ENCODE results near the gene NDC1. TPM values are rescaled to one million over a fixed set of nuclear protein-coding genes. Genes with fewer than 3 reads are reported as not detected.

Gene NDC1
- total RNA-seq, 8 experiments from 2014 or later, result 10.5 to 36.4 (median 16.6) TPM

DNA sequence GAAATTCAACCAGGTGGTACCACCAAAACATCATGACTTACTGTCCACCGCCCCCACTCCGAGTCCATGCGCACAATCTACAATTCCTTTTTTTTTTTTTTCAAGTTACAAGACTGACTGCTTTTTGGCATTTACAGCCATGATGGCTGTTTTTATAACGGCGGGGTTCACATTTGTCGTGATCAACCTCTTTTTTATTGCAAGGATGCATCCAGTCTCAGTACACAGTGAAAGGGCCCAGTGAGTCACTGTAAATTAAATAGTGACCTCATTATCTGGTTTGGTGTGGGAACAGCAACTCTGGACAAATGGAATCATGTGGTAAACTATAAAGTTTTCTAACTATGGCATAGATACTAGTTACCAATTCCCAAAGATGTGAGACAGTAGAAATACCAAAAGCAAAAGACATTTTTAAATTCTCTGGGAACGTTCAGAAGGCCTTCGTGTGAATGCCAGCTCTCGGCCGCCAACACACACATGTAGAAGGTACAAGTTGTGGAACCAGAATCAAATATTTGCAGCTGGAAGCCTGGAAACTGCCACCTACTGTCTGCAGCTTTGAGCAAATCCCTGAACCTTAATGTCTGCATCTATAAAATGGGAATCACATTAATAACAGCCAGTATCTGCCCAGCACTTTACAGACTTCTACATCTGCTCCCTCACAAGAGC lies 104.0 kb downstream of the NDC1 start:
- Histone ChIP-seq H3K4me3 (no peak overlapping the region), H3K4me1 (replicated peaks in 1 of 2) (peaks cover 0 to 5% of the 10 kb centered on the region in 2 donors), H3K27ac (no peak overlapping the region)
- WGBS, 10 experiments, result 25 to 100% (median 78%) methylated on average over 1 to 10 of the region's 10 CpGs
- in situ Hi-C loops (cut with MboI; ENCODE audit: low pct_unique_long_range_greater_than_20kb in 2 of 9, low sequenced_read_pairs in 9 of 9, unreplicated experiment in 9 of 9), result loop anchor here in 3 of 9 experiments (25.0 kb wide), 1 partner anchor 247 kb away; no protein-coding TSS in a partner anchor
- no peak for ATAC-seq (replicated peaks in 6 of 8)

- whole genome bisulfite sequencing, 10 experiments, result 8 to 98% (median 86%) methylated on average over 6 to 12 of the region's 12 CpGs
- Histone ChIP-seq H3K4me1 (replicated peaks in 1 of 2) (peaks cover 0 to 5% of the 10 kb centered on the region in 2 donors), H3K4me3 (no peak overlapping the region), H3K27ac (no peak overlapping the region)
- in situ Hi-C loops (cut with MboI; ENCODE audit: low pct_unique_long_range_greater_than_20kb in 2 of 9, low sequenced_read_pairs in 9 of 9, unreplicated experiment in 9 of 9), result loop anchor here in 3 of 9 experiments (25.0 kb wide), 1 partner anchor 246 kb away; no protein-coding TSS in a partner anchor
- no peak for ATAC-seq (replicated peaks in 6 of 8)
These were observed 104.6 kb downstream of the NDC1 start for GRCh38 chr1:53733447-53733931.

DNA sequence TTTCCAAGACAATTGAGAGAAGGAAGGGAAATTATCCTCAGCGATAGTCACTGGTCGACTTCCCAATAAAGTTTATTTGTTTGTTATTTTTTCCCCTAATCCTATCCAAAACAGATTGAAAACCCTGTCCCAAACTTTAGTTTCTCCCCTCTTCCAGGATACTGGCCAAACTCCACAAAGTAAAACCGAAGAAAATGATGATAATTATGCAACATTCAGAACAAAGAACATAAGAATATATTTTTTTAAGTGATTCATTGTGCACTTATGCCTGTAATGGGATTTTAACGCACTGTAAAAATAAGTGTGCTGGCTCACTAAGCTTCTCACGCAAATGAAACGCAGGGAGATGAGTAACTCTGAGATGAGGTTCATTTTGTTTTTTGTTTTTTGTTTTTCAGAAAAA lies 105.2 kb downstream of the NDC1 start:
- in situ Hi-C loops (cut with MboI; ENCODE audit: low pct_unique_long_range_greater_than_20kb in 2 of 9, low sequenced_read_pairs in 9 of 9, unreplicated experiment in 9 of 9), result loop anchor here in 3 of 9 experiments (25.0 kb wide), 1 partner anchor 246 kb away; no protein-coding TSS in a partner anchor
- WGBS, 10 experiments, result 6 to 85% (median 67%) methylated on average over 3 to 6 of the region's 6 CpGs
- Histone ChIP-seq H3K4me1 (replicated peaks in 1 of 2) (peaks cover 0 to 3% of the 10 kb centered on the region in 2 donors), H3K27ac (no peak overlapping the region), H3K4me3 (no peak overlapping the region)
- peak in 1 of 8 experiments; percentile 10 for ATAC-seq (replicated peaks in 6 of 8)

DNA sequence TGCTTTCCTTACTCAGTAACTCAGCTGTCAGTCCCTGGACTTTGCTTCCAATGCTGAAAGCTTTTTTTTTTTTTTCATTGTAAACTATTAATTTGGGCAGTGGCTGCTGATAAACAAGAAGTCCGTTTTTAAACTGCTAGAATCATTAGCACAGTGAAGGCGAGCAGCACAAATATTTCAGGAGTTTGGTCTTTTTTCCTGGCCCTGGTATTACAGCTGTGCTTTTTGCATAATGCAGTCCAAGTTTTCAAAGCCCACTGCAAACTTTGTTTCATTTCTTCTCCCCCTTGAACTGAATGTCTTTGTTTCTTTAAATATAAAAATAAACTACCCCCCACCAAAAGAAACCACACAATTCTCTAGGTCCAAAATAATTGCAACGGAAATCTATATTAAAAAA lies 105.7 kb downstream of the NDC1 start:
- Histone ChIP-seq H3K4me1 (replicated peaks in 1 of 2) (no peaks in the 10 kb centered on the region), H3K4me3 (no peak overlapping the region), H3K27ac (no peak overlapping the region)
- in situ Hi-C loops (cut with MboI; ENCODE audit: low pct_unique_long_range_greater_than_20kb in 2 of 9, low sequenced_read_pairs in 9 of 9, unreplicated experiment in 9 of 9), result loop anchor here in 3 of 9 experiments (25.0 kb wide), 1 partner anchor 245 kb away; no protein-coding TSS in a partner anchor
- 0 to 63% (median 36%) methylated on average over 2 to 3 of the region's 3 CpGs for WGBS, 10 experiments
- ATAC-seq (replicated peaks in 6 of 8), result no peak

GRCh38 chr1:53731779-53732305 lies 106.3 kb downstream of the NDC1 start:
- no peak overlapping the region for H3K4me3 ChIP-seq
- ATAC-seq (replicated peaks in 6 of 8), result peak in 2 of 8 experiments; percentile 18 to 40
- no peak overlapping the region for H3K27ac ChIP-seq
- WGBS, 10 experiments, result 0 to 100% (median 77%) methylated on average over 1 to 8 of the region's 8 CpGs; no CpG with 5 or more reads in 1 of the 10 experiments
- in situ Hi-C loops (cut with MboI; ENCODE audit: low pct_unique_long_range_greater_than_20kb in 2 of 9, low sequenced_read_pairs in 9 of 9, unreplicated experiment in 9 of 9), result loop anchor here in 3 of 9 experiments (25.0 kb wide), 1 partner anchor 245 kb away; no protein-coding TSS in a partner anchor
- H3K4me1 ChIP-seq (replicated peaks in 1 of 2), result no peaks in the 10 kb centered on the region

- in situ Hi-C loops (cut with MboI; ENCODE audit: low pct_unique_long_range_greater_than_20kb in 2 of 9, low sequenced_read_pairs in 9 of 9, unreplicated experiment in 9 of 9), result loop anchor here in 3 of 9 experiments (25.0 kb wide), 1 partner anchor 244 kb away; no protein-coding TSS in a partner anchor
- Histone ChIP-seq H3K4me3 (no peak overlapping the region), H3K4me1 (replicated peaks in 1 of 2) (no peaks in the 10 kb centered on the region), H3K27ac (no peak overlapping the region)
- ATAC-seq (replicated peaks in 6 of 8), result no peak
- WGBS, 10 experiments, result 80 to 90% (median 85%) methylated on average over 2 to 8 of the region's 10 CpGs; no CpG with 5 or more reads in 3 of the 10 experiments
These were observed 107.0 kb downstream of the NDC1 start for GRCh38 chr1:53731043-53731600.

DNA sequence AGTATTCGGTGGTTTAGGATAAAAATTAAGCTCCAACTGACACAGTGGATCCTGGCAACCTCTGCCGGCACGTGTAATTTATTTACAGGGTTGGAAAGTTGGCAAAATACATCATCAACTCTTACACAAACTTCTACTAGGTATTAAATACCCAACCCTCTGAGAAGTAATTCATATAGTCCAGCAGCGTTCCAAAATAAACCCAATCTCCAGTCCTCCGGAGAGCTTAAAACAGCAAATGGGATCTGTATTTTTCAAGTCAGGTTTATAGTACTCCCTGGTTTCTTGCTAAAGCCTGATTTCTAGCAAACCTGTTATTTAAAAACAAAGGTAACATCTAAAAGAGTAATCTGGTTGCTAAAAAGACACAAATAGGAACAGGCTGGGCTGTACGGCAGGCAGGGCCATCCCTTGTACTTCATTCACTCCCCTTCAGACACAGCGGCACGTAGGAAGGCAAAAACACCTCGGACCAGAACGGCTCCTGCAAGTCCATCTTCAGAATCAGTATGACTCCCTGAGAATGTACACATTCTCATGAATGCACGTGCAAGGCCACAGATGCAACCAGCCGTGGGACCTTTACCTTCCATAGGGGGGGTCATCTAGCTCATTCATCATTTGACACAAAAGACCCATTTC lies 107.8 kb downstream of the NDC1 start:
- ATAC-seq (replicated peaks in 6 of 8), result no peak
- in situ Hi-C loops (cut with MboI; ENCODE audit: low pct_unique_long_range_greater_than_20kb in 2 of 9, low sequenced_read_pairs in 9 of 9, unreplicated experiment in 9 of 9), result loop anchor here in 3 of 9 experiments (25.0 kb wide), 1 partner anchor 243 kb away; no protein-coding TSS in a partner anchor
- WGBS, 10 experiments, result 58 to 91% (median 82%) methylated on average over 1 to 12 of the region's 12 CpGs; no CpG with 5 or more reads in 1 of the 10 experiments
- Histone ChIP-seq H3K4me1 (replicated peaks in 1 of 2) (no peaks in the 10 kb centered on the region), H3K4me3 (no peak overlapping the region), H3K27ac (no peak overlapping the region)

DNA sequence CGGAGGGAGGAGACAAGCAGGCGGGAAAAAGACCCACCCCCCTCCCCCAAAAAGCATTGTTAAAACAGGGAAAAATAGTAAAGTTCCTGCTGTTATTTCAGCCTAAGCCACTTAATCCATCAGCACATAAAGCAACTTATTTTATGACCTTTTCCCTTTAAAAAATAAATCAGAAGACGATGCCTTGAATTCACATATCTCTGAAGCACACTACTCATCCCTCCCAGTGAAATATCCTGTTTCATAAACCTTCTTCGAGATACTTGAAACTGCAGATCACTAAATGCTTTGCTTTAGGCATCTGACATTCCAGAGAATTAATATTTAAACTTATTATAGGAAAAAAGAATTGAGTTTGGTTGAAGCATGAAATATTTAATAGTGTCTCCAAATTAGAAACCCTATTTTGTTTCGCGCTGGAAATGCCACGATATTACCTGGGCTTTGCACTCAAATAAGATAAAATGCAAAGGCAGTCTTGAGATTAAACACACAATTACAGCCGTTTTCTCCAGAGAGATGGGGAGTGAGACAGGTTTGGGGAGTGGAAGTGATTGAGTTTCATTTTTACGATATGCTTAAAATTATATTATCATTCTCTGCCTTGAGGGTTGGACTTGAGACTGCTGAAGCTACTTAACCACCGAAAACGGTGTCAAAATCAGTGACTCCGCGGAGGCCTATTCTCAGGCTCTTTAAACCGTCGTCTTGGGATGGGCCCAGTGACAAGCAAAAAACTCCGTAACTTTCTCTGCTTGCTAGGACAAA lies 108.5 kb downstream of the NDC1 start:
- WGBS, 10 experiments, result 29 to 88% (median 80%) methylated on average over 2 to 16 of the region's 16 CpGs; no CpG with 5 or more reads in 1 of the 10 experiments
- Histone ChIP-seq H3K4me3 (no peak overlapping the region), H3K4me1 (replicated peaks in 1 of 2) (no peaks in the 10 kb centered on the region), H3K27ac (no peak overlapping the region)
- in situ Hi-C loops (cut with MboI; ENCODE audit: low pct_unique_long_range_greater_than_20kb in 2 of 9, low sequenced_read_pairs in 9 of 9, unreplicated experiment in 9 of 9), result loop anchor here in 3 of 9 experiments (25.0 kb wide), 1 partner anchor 242 kb away; no protein-coding TSS in a partner anchor
- ATAC-seq (replicated peaks in 6 of 8), result no peak

GRCh38 chr1:53728702-53729455 lies 109.2 kb downstream of the NDC1 start:
- WGBS, 10 experiments, result 50 to 100% (median 68%) methylated on average over 1 to 17 of the region's 17 CpGs; no CpG with 5 or more reads in 1 of the 10 experiments
- no peak for ATAC-seq (replicated peaks in 6 of 8)
- in situ Hi-C loops (cut with MboI; ENCODE audit: low pct_unique_long_range_greater_than_20kb in 2 of 9, low sequenced_read_pairs in 9 of 9, unreplicated experiment in 9 of 9), result loop anchor here in 3 of 9 experiments (25.0 kb wide), 1 partner anchor 242 kb away; no protein-coding TSS in a partner anchor

GRCh38 chr1:53728196-53728595 lies 109.9 kb downstream of the NDC1 start:
- in situ Hi-C loops (cut with MboI; ENCODE audit: low pct_unique_long_range_greater_than_20kb in 2 of 9, low sequenced_read_pairs in 9 of 9, unreplicated experiment in 9 of 9), result loop anchor here in 3 of 9 experiments (25.0 kb wide), 1 partner anchor 241 kb away; no protein-coding TSS in a partner anchor

More at GRCh38 chr1:53728702-53729455, 109.2 kb downstream of the NDC1 start:
- H3K27ac ChIP-seq, result no peak overlapping the region
- no peaks in the 10 kb centered on the region for H3K4me1 ChIP-seq (replicated peaks in 1 of 2)
- no peak overlapping the region for H3K4me3 ChIP-seq

DNA sequence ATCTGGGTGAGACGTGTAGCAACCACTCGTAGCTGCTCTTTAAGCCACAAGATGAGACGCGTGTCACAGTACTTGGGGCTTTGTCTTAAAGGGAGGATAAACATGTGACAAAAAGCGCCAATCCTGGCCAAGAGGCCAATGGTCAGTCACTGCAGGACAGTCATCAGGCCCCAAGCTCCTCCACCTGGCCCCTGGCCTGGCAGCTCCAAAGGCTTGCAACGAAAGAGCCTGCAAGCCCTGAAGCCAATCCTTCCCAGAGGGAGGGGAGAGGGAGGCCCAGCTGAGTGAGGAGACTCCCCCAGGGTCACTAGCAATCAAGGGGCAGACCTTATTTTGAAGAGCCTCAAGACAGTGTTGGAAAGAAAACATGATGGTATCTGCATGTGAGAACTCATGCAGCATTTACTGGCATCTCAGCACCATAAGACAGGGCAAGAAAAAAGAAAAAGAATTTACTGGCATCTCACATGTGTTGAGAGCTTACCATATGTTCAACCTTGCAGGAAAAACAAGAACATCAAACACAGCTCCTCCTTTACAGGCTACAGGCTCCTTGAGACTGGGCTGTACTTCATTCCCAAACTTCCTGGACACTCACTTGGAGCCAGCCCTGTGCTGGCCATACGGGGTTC lies 110.5 kb downstream of the NDC1 start:
- in situ Hi-C loops (cut with MboI; ENCODE audit: low pct_unique_long_range_greater_than_20kb in 2 of 9, low sequenced_read_pairs in 9 of 9, unreplicated experiment in 9 of 9), result loop anchor here in 3 of 9 experiments (25.0 kb wide), 1 partner anchor 240 kb away; no protein-coding TSS in a partner anchor
- ATAC-seq (replicated peaks in 6 of 8), result peak in 1 of 8 experiments; percentile 58
- Histone ChIP-seq H3K4me3 (no peak overlapping the region), H3K4me1 (replicated peaks in 1 of 2) (no peaks in the 10 kb centered on the region), H3K27ac (no peak overlapping the region)
- 21 to 100% (median 91%) methylated on average over 1 to 6 of the region's 7 CpGs; no CpG with 5 or more reads in 1 of the 10 experiments for WGBS, 10 experiments

More at GRCh38 chr1:53728196-53728595, 109.9 kb downstream of the NDC1 start:
- Histone ChIP-seq H3K27ac (no peak overlapping the region), H3K4me3 (no peak overlapping the region), H3K4me1 (replicated peaks in 1 of 2) (no peaks in the 10 kb centered on the region)
- no peak for ATAC-seq (replicated peaks in 6 of 8)
- WGBS, 10 experiments, result 14 to 100% (median 77%) methylated on average over 1 of the region's 1 CpG; no CpG with 5 or more reads in 3 of the 10 experiments
